GM18867 (cell line): ENCODE results near the gene GNMT.

Experiments used
- ATAC-seq: cut with Tn5 transposase; IDR thresholded peaks from one replicate; pipeline ENCODE4 v1.9.1; 2021; ENCODE audit warnings: mild to moderate bottlenecking, moderate library complexity; ENCODE audit not compliant: unreplicated experiment

The GNMT gene

GRCh38 chr6:42960243-42961019, at the start of gene GNMT:
Gene GNMT (plus strand): TSS chr6:42960754. CDS start chr6:42960768, 14 bp downstream.
- no peak for ATAC-seq

GRCh38 chr6:42911171-42912021, 49.2 kb upstream of the GNMT start:
- no peak for ATAC-seq

- no peak for ATAC-seq
Measured at GRCh38 chr6:42914546-42914945, 46.0 kb upstream of the GNMT start.

- no peak for ATAC-seq
Measured at GRCh38 chr6:42915732-42916131, 44.8 kb upstream of the GNMT start, which contains the start of gene PTCRA. Gene PTCRA (plus strand): TSS chr6:42916053. CDS start chr6:42916070, 17 bp downstream.

GRCh38 chr6:42916288-42916687, 44.3 kb upstream of the GNMT start:
- no peak for ATAC-seq

GRCh38 chr6:42921801-42922200, 38.8 kb upstream of the GNMT start:
- ATAC-seq = no peak

- ATAC-seq = no peak
Measured at GRCh38 chr6:42923666-42924065, 36.9 kb upstream of the GNMT start.

- no peak for ATAC-seq
Measured at GRCh38 chr6:42925248-42925857, 35.2 kb upstream of the GNMT start.

GRCh38 chr6:42928986-42929820, 31.4 kb upstream of the GNMT start, which contains the start of gene CNPY3:
Gene CNPY3 (plus strand): TSS chr6:42929480. CDS start chr6:42929571, 91 bp downstream.
- ATAC-seq = peak; percentile 73

- ATAC-seq = peak; percentile 53
Measured at GRCh38 chr6:42929821-42930360, 30.7 kb upstream of the GNMT start.

GRCh38 chr6:42932412-42932811, 28.1 kb upstream of the GNMT start:
- ATAC-seq = no peak

GRCh38 chr6:42933205-42933604, 27.3 kb upstream of the GNMT start:
- no peak for ATAC-seq

GRCh38 chr6:42935322-42935721, 25.2 kb upstream of the GNMT start:
- no peak for ATAC-seq

- no peak for ATAC-seq
Measured at GRCh38 chr6:42936398-42936797, 24.2 kb upstream of the GNMT start.

GRCh38 chr6:42937548-42938427, 22.8 kb upstream of the GNMT start:
- ATAC-seq = no peak

- ATAC-seq = no peak
Measured at GRCh38 chr6:42938428-42938796, 22.1 kb upstream of the GNMT start.

- ATAC-seq = no peak
Measured at GRCh38 chr6:42938987-42939809, 21.4 kb upstream of the GNMT start.

GRCh38 chr6:42939810-42940167, 20.8 kb upstream of the GNMT start:
- ATAC-seq = no peak
